PC-3 (cell line): Measurements from ENCODE around the gene ATP2B3. TPM values are rescaled to one million over a fixed set of nuclear protein-coding genes. Genes with fewer than 3 reads are reported as not detected.

Source experiments
- ATAC-seq: fragments of 200-7000 bp; cut with Tn5 transposase; 2 replicates; pipeline ENCODE4 v1.9.1; 2020; ENCODE audit warnings: mild to moderate bottlenecking, moderate library complexity
- BruUV-seq: library from RNA; stranded (reverse); fragments of 400-500 nt; replicated peaks from 2 replicates; lab custom pipeline; 2021; lab: Mats Ljungman, UMichigan
- CTCF ChIA-PET: fragments of 300-600 bp; sonication (Branson Sonifier 250); formaldehyde crosslinking; loops from one replicate; lab custom pipeline; 2022; ENCODE audit warnings: antibody characterized with exemption; lab: Charles Lee
- POLR2A ChIA-PET: fragments of 300-600 bp; sonication (Branson Sonifier 250); formaldehyde crosslinking; loops from one replicate; lab custom pipeline; 2022; ENCODE audit warnings: antibody characterized with exemption; ENCODE audit not compliant: unreplicated experiment; lab: Charles Lee
- DNase-seq: peaks from one replicate; pipeline ENCODE4 v3.0.0-alpha.2; 2015
- H2AFZ ChIP-seq: fragments of 300-600 bp; sonication (generic); 2 replicates; pipeline ENCODE4 v1.6.0; 2016; ENCODE audit warnings: antibody characterized with exemption, low read length
- H3F3A ChIP-seq: fragments of 300-600 bp; sonication (generic); one replicate; pipeline ENCODE4 v1.6.0; 2017; ENCODE audit warnings: antibody characterized with exemption, low read length, control low read depth, mild to moderate bottlenecking; ENCODE audit not compliant: unreplicated experiment
- H3K27ac ChIP-seq: fragments of 300-600 bp; sonication (generic); 2 replicates; pipeline ENCODE4 v1.5.1; 2016; ENCODE audit warnings: mild to moderate bottlenecking, low read length
- H3K27me3 ChIP-seq: fragments of 300-600 bp; sonication (generic); 2 replicates; pipeline ENCODE4 v1.6.1; 2016; ENCODE audit warnings: low read length, mixed read lengths
- H3K36me3 ChIP-seq: fragments of 300-600 bp; sonication (generic); 2 replicates; pipeline ENCODE4 v1.6.1; 2016; ENCODE audit warnings: low read depth, mixed run types, low read length, mixed read lengths
- H3K4me1 ChIP-seq: fragments of 300-600 bp; sonication (generic); 2 replicates; pipeline ENCODE4 v1.5.1; 2016; ENCODE audit warnings: low read length; ENCODE audit not compliant: insufficient read depth
- H3K4me2 ChIP-seq: fragments of 300-600 bp; sonication (generic); 2 replicates; pipeline ENCODE4 v1.6.0; 2016; ENCODE audit warnings: low read length
- H3K4me3 ChIP-seq: fragments of 300-600 bp; sonication (generic); 2 replicates; pipeline ENCODE4 v1.5.1; 2016; ENCODE audit warnings: mild to moderate bottlenecking, low read length, mixed read lengths
- H3K79me2 ChIP-seq: fragments of 300-600 bp; sonication (generic); 2 replicates; pipeline ENCODE4 v1.6.1; 2017; ENCODE audit warnings: low read length, mixed read lengths
- H3K9ac ChIP-seq: fragments of 300-600 bp; sonication (generic); 2 replicates; pipeline ENCODE4 v1.6.0; 2016; ENCODE audit warnings: mild to moderate bottlenecking, low read length
- H3K9me2 ChIP-seq: fragments of 300-600 bp; sonication (generic); replicated peaks from 2 replicates; pipeline ENCODE4 v1.6.1; 2016; ENCODE audit warnings: mixed run types, low read length, mixed read lengths
- H3K9me3 ChIP-seq: fragments of 300-600 bp; sonication (generic); 2 replicates; pipeline ENCODE4 v1.6.1; 2016; ENCODE audit warnings: low read length, mixed read lengths
- H4K20me1 ChIP-seq: fragments of 300-600 bp; sonication (generic); 2 replicates; pipeline ENCODE4 v1.6.1; 2016; ENCODE audit warnings: low read length, mixed read lengths
- EZH2 ChIP-seq: fragments of 300-600 bp; sonication (generic); IDR thresholded peaks from one replicate; pipeline ENCODE4 v1.6.1; 2017; ENCODE audit warnings: antibody characterized with exemption, mild to moderate bottlenecking, low read length; ENCODE audit not compliant: unreplicated experiment
- EZH2phosphoT487 ChIP-seq: fragments of 300-600 bp; sonication (generic); IDR thresholded peaks from 2 replicates; pipeline ENCODE4 v1.6.1; 2018; ENCODE audit warnings: mild to moderate bottlenecking, antibody characterized with exemption, low read length, borderline replicate concordance
- intact Hi-C: fragments of 100-400 bp; cut with micrococcal nuclease; formaldehyde crosslinking; loops from 2 replicates; pipeline ENCODE4 v1.9.0; 2023
- total RNA-seq: library from RNA; depleted of rRNA; stranded (reverse); fragments of >200 nt; gene quantifications from 2 replicates; pipeline ENCODE4 v1.2.3, GENCODE V29; 2014
- TF ChIP-seq, protein P1 (sequence below): fragments of 300-600 bp; sonication (generic); conservative IDR thresholded peaks from 2 replicates; pipeline ENCODE4 v1.5.1; 2017; ENCODE audit warnings: antibody characterized with exemption, low read depth, mild to moderate bottlenecking, low read length

The ATP2B3 gene
- total RNA-seq, 1 experiment from 2014 or later = not detected

GRCh38 chrX:153475271-153475670 is 42.2 kb upstream of the ATP2B3 start:
- H3K9me3 ChIP-seq = no peaks in the 10 kb centered on the region
- TF ChIP-seq EZH2 = no peak
- no peak for TF ChIP-seq EZH2phosphoT487
- TF ChIP-seq, protein P1, sequence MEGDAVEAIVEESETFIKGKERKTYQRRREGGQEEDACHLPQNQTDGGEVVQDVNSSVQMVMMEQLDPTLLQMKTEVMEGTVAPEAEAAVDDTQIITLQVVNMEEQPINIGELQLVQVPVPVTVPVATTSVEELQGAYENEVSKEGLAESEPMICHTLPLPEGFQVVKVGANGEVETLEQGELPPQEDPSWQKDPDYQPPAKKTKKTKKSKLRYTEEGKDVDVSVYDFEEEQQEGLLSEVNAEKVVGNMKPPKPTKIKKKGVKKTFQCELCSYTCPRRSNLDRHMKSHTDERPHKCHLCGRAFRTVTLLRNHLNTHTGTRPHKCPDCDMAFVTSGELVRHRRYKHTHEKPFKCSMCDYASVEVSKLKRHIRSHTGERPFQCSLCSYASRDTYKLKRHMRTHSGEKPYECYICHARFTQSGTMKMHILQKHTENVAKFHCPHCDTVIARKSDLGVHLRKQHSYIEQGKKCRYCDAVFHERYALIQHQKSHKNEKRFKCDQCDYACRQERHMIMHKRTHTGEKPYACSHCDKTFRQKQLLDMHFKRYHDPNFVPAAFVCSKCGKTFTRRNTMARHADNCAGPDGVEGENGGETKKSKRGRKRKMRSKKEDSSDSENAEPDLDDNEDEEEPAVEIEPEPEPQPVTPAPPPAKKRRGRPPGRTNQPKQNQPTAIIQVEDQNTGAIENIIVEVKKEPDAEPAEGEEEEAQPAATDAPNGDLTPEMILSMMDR = no peak
- H3K4me2 ChIP-seq = no peak overlapping the region
- H3K4me1 ChIP-seq = no peaks in the 10 kb centered on the region; the same call in 1 of the 2 replicates
- ChIA-PET CTCF (no interaction called here), POLR2A (no interaction called here)
- DNase-seq (no peak), ATAC-seq (no peak)
- H4K20me1 ChIP-seq = no peaks in the 10 kb centered on the region
- no peaks in the 10 kb centered on the region for H3K9me2 ChIP-seq
- no peaks in the 10 kb centered on the region for H3K36me3 ChIP-seq
- H3K79me2 ChIP-seq = no peaks in the 10 kb centered on the region
- no peaks in the 10 kb centered on the region for H3K27me3 ChIP-seq
- intact Hi-C loops = no loop called here
- H3K4me3 ChIP-seq = no peak overlapping the region
- no peaks in the 10 kb centered on the region for H3F3A ChIP-seq
- no TSS peak for BruUV-seq
- H3K9ac ChIP-seq = no peak overlapping the region
- no peak overlapping the region for H2AFZ ChIP-seq
- H3K27ac ChIP-seq = no peak overlapping the region

DNA sequence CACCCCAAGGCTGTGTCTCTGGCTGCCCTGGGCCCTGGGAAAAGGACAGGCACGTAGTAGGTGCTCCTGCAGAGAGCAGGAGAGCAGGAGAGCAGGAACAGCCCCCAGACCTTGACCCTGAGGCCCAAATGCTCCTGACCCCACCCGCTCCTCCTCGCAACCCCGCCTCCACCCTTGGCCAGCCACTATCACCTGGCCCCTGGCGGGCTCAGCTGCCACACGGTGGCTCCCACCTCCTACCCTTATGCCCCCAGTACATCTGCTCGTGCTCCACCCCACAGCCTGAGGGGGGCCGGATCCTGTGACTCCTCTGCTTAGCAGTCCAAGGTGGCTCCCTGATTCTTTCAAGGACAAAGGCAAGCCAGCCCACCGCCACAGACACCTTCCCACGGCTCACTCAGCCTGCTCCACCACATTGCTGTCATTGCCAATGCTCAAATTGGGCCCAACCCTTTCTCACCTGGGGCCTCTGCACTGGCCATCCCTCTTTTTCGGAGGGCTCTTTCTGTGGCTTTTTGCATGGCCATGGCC is 41.6 kb upstream of the ATP2B3 start:
- H3K79me2 ChIP-seq = no peaks in the 10 kb centered on the region
- CTCF ChIA-PET = no interaction called here
- no peak overlapping the region for H3K9ac ChIP-seq
- no peak overlapping the region for H2AFZ ChIP-seq
- H3F3A ChIP-seq = no peaks in the 10 kb centered on the region
- H4K20me1 ChIP-seq = no peaks in the 10 kb centered on the region
- H3K4me3 ChIP-seq = no peak overlapping the region
- no peaks in the 10 kb centered on the region; the same call in 1 of the 2 replicates for H3K4me1 ChIP-seq
- H3K9me3 ChIP-seq = no peaks in the 10 kb centered on the region
- no peak overlapping the region for H3K27ac ChIP-seq
- no peaks in the 10 kb centered on the region for H3K9me2 ChIP-seq
- POLR2A ChIA-PET = no interaction called here
- TF ChIP-seq, protein P1 = no peak
- no peak for TF ChIP-seq EZH2phosphoT487
- no peak overlapping the region for H3K4me2 ChIP-seq
- intact Hi-C loops = no loop called here
- BruUV-seq = no TSS peak
- ATAC-seq = no peak
- no peaks in the 10 kb centered on the region for H3K36me3 ChIP-seq
- no peaks in the 10 kb centered on the region for H3K27me3 ChIP-seq
- DNase-seq = no peak

DNA sequence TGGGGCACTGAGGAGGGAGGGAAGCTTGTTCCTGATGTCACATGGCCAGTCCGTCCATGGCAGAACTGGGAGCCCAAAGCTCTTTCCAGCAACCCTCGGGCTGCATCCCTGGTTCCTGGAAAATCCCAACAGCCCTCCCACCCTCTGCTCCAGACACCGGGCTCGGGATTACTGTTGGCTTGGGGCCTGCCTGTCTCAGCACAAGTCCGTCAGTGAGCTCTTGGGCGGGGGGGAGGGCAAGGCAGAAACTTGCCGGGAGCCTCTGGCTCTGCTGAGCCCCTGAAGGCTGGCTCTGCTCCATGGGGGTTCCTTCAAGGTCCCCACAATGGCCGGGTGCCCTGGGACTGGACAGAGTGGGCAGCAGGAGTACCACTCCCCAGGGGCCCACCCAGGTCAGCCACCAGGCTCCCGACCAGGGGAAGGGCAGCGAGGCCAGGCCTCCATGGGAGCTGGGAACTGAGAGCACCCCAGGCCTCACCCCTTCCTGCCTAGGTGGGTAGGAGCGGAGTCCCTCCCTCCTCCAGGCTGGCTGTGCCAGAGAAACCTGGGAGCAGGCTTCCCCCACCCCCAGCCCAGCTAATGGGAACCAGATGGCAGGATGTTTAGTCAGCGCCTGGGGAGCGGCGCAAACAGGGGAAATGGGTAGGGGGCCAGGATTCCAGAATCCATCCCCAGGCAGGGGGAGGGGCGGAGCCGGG is 40.6 kb upstream of the ATP2B3 start:
- Histone ChIP-seq H4K20me1 (no peaks in the 10 kb centered on the region), H3K4me3 (no peak overlapping the region), H2AFZ (no peak overlapping the region), H3F3A (no peaks in the 10 kb centered on the region), H3K9me2 (no peaks in the 10 kb centered on the region), H3K36me3 (no peaks in the 10 kb centered on the region), H3K9ac (no peak overlapping the region), H3K9me3 (no peaks in the 10 kb centered on the region), H3K79me2 (no peaks in the 10 kb centered on the region), H3K4me1 (no peaks in the 10 kb centered on the region; the same call in 1 of the 2 replicates), H3K27me3 (no peaks in the 10 kb centered on the region), H3K27ac (no peak overlapping the region), H3K4me2 (no peak overlapping the region)
- CTCF ChIA-PET = no interaction called here
- ATAC-seq = no peak
- POLR2A ChIA-PET = no interaction called here
- BruUV-seq = no TSS peak
- no peak for DNase-seq
- TF ChIP-seq EZH2phosphoT487 (no peak), EZH2 (no peak)
- TF ChIP-seq, protein P1 = no peak
- intact Hi-C loops = no loop called here
